Mucosa of descending colon (tissue), 3 donors: ENCODE measurements around the gene KCNAB3. TPM values are rescaled to one million over a fixed set of nuclear protein-coding genes. Genes with fewer than 3 reads are reported as not detected.

ENCODE experiments used
- ATAC-seq: fragments of 200-7000 bp; cut with Tn5 transposase; one replicate; pipeline ENCODE4 v1.9.1; 2020; ENCODE audit warnings: mild to moderate bottlenecking, moderate library complexity
- DNase-seq, 3 donors: peaks; one replicate each; pipeline ENCODE4 v3.0.0-alpha.2; 2020
- H3K36me3 ChIP-seq: fragments of 200-600 bp; one replicate; pipeline ENCODE4 v1.8.0; 2021; ENCODE audit warnings: low read depth, mild to moderate bottlenecking
- H3K4me1 ChIP-seq: fragments of 200-600 bp; one replicate; pipeline ENCODE4 v1.8.0; 2021; ENCODE audit warnings: low read depth, mild to moderate bottlenecking
- H3K4me3 ChIP-seq: fragments of 200-600 bp; one replicate; pipeline ENCODE4 v1.8.0; 2021; ENCODE audit warnings: mild to moderate bottlenecking
- H3K9me3 ChIP-seq: fragments of 200-600 bp; one replicate; pipeline ENCODE4 v1.8.0; 2021; ENCODE audit warnings: mild to moderate bottlenecking
- CTCF ChIP-seq: fragments of 200-600 bp; IDR thresholded peaks from one replicate; pipeline ENCODE4 v1.8.0; 2022; ENCODE audit warnings: antibody characterized with exemption, mild to moderate bottlenecking
- intact Hi-C, 2 donors: fragments of 100-400 bp; cut with DNase I in 1 of 2; cut with micrococcal nuclease in 1 of 2; formaldehyde crosslinking; loops; one replicate each; pipeline versions ENCODE4 v1.11.0 to v1.11.1; 2022; cut with DNase I, micrococcal nuclease
- total RNA-seq, 3 donors: library from RNA; stranded (reverse); fragmentation: NEBNext Ultra II Directional in 2 of 3; extraction: Animal tissue kit (Norgen Biotek cat#: 25700) in 2 of 3; gene quantifications; one replicate each; pipeline versions ENCODE4 v1.2.1 to v1.2.4, GENCODE V29; 2021 to 2023
- donor health status: DM: no; HTN: no; CAD: no; lungs with moderate emphysema.
- donor health status: DM: no; HTN: no; CAD: no.
- donor health status: DM: no; HTN: yes; CAD: no.

The KCNAB3 gene
- total RNA-seq, 3 donors from 2014 or later: 3.3 to 5.5 (median 3.9) TPM

- Histone ChIP-seq H3K4me1 (peaks cover 25% of the 10 kb centered on the region), H3K4me3 (no peak overlapping the region), H3K36me3 (no peaks in the 10 kb centered on the region), H3K9me3 (no peaks in the 10 kb centered on the region)
- intact Hi-C loops: no loop called here
- no peak for TF ChIP-seq CTCF
- peak; percentile 15 for ATAC-seq
- no peak for DNase-seq
Measured at GRCh38 chr17:7880076-7880868, 49.4 kb downstream of the KCNAB3 start.

GRCh38 chr17:7878234-7878633, 51.4 kb downstream of the KCNAB3 start:
- intact Hi-C loops: no loop called here
- ATAC-seq (no peak), DNase-seq (no peak)
- Histone ChIP-seq H3K9me3 (no peaks in the 10 kb centered on the region), H3K4me1 (peaks cover 25% of the 10 kb centered on the region), H3K36me3 (no peaks in the 10 kb centered on the region), H3K4me3 (no peak overlapping the region)
- TF ChIP-seq CTCF: no peak

- H3K4me1 ChIP-seq: peaks cover 8% of the 10 kb centered on the region
- H3K36me3 ChIP-seq: no peaks in the 10 kb centered on the region
- no peaks in the 10 kb centered on the region for H3K9me3 ChIP-seq
- intact Hi-C loops: no loop called here
- no peak for TF ChIP-seq CTCF
- no peak overlapping the region for H3K4me3 ChIP-seq
- ATAC-seq (no peak), DNase-seq (no peak)
Measured at GRCh38 chr17:7875804-7876370, 53.8 kb downstream of the KCNAB3 start.

- DNase-seq (no peak), ATAC-seq (no peak)
- no peaks in the 10 kb centered on the region for H3K9me3 ChIP-seq
- no peaks in the 10 kb centered on the region for H3K4me1 ChIP-seq
- no peaks in the 10 kb centered on the region for H3K36me3 ChIP-seq
- intact Hi-C loops: no loop called here
- TF ChIP-seq CTCF: no peak
- H3K4me3 ChIP-seq: no peak overlapping the region
Measured at GRCh38 chr17:7873051-7873450, 56.6 kb downstream of the KCNAB3 start.

Other genes with a start within 250 kb of the KCNAB3 start
- gene TP53, start 242.4 kb downstream of the KCNAB3 start, total RNA-seq: 10 to 100 TPM; 33.9 to 75.2 (median 57.0) TPM
- 1 to 10 TPM; 5.1 to 9.9 (median 5.8) TPM for gene WRAP53, start 241.4 kb downstream of the KCNAB3 start, total RNA-seq
- 1 to 10 TPM in 1 of 3 donors, under 1 TPM in 2; 0.31 to 1.3 (median 0.35) TPM for gene EFNB3, start 224.7 kb downstream of the KCNAB3 start, total RNA-seq
- gene DNAH2, start 212.1 kb downstream of the KCNAB3 start, total RNA-seq: under 1 TPM; 0.19 to 0.70 (median 0.29) TPM
- 10 to 100 TPM; 44.3 to 73.6 (median 54.6) TPM for gene KDM6B, start 95.6 kb downstream of the KCNAB3 start, total RNA-seq
- 1 to 10 TPM; 3.5 to 8.5 (median 6.9) TPM for gene TMEM88, start 74.8 kb downstream of the KCNAB3 start, total RNA-seq
- gene NAA38, start 72.3 kb downstream of the KCNAB3 start, total RNA-seq: 10 to 100 TPM; 51.2 to 73.5 (median 58.2) TPM
- 10 to 100 TPM; 11.5 to 17.0 (median 12.2) TPM for gene CYB5D1, start 71.9 kb downstream of the KCNAB3 start, total RNA-seq
- 100 to 1,000 TPM in 1 of 3 donors, 10 to 100 TPM in 2; 52.7 to 151 (median 56.5) TPM for gene CHD3, start 41.1 kb downstream of the KCNAB3 start, total RNA-seq
- 1 to 10 TPM; 1.4 to 3.0 (median 2.4) TPM for gene RNF227, start 13.6 kb downstream of the KCNAB3 start, total RNA-seq
- gene TRAPPC1, start 2.1 kb upstream of the KCNAB3 start, total RNA-seq: 100 to 1,000 TPM in 2 of 3 donors, 10 to 100 TPM in 1; 86.2 to 116 (median 114) TPM
- 10 to 100 TPM; 23.7 to 34.5 (median 31.4) TPM for gene CNTROB, start 2.4 kb upstream of the KCNAB3 start, total RNA-seq
- gene GUCY2D, start 72.8 kb upstream of the KCNAB3 start, total RNA-seq: under 1 TPM in 1 of 3 donors, not detected in 2; 0.26 TPM
- 1 to 10 TPM in 2 of 3 donors, under 1 TPM in 1; 0.66 to 1.3 (median 1.1) TPM for gene ALOX15B, start 109.2 kb upstream of the KCNAB3 start, total RNA-seq
- gene ALOX12B, start 157.9 kb upstream of the KCNAB3 start, total RNA-seq: under 1 TPM; 0.25 to 0.65 (median 0.49) TPM
- not detected for gene ALOXE3, start 188.7 kb upstream of the KCNAB3 start, total RNA-seq
- under 1 TPM in 1 of 3 donors, not detected in 2; 0.28 TPM for gene HES7, start 194.2 kb upstream of the KCNAB3 start, total RNA-seq
- gene PER1, start 222.5 kb upstream of the KCNAB3 start, total RNA-seq: 100 to 1,000 TPM in 1 of 3 donors, 10 to 100 TPM in 2; 14.9 to 185 (median 84.0) TPM
- gene VAMP2, start 233.1 kb upstream of the KCNAB3 start, total RNA-seq: 10 to 100 TPM; 56.4 to 77.2 (median 62.8) TPM
- 10 to 100 TPM in 1 of 3 donors, 1 to 10 TPM in 2; 8.0 to 19.1 (median 9.6) TPM for gene TMEM107, start 246.5 kb upstream of the KCNAB3 start, total RNA-seq